HepG2 (cell line): ENCODE results near the gene EIF4EBP3. TPM values are rescaled to one million over a fixed set of nuclear protein-coding genes. Genes with fewer than 3 reads are reported as not detected.

ENCODE experiments used
- ATAC-seq: fragments of 200-7000 bp; cut with Tn5 transposase; 3 replicates; pipeline ENCODE4 v1.9.1; 2020; ENCODE audit warnings: mild to moderate bottlenecking, moderate library complexity
- BruUV-seq: library from RNA; stranded (reverse); fragments of 400-500 nt; replicated peaks from 2 replicates; lab custom pipeline; 2021; lab: Mats Ljungman, UMichigan
- CTCF ChIA-PET: fragments of 300-600 bp; formaldehyde crosslinking; extraction: SDS; loops from one replicate; lab custom pipeline; 2021; ENCODE audit warnings: low total read pairs, inconsistent platforms, low intra/inter-chr PET ratio; lab: Yijun Ruan, JAX
- POLR2A ChIA-PET: fragments of 350-600 bp; sonication (Branson Sonifier 250); formaldehyde crosslinking; loops from one replicate; lab custom pipeline; 2020; ENCODE audit warnings: antibody characterized with exemption, inconsistent platforms; lab: Yijun Ruan, JAX
- DNase-seq: peaks from one replicate; pipeline ENCODE4 v3.0.0-alpha.2; 2015; ENCODE audit warnings: low spot score
- FAIRE-seq: peaks from 3 replicates; lab custom pipeline; 2011; peaks lifted over from hg19 to GRCh38; lab: Jason Lieb, UNC
- H2AFZ ChIP-seq: one replicate; pipeline ENCODE4 v1.6.1; 2011; ENCODE audit warnings: low read length, inconsistent platforms
- H3K27ac ChIP-seq: fragments of 300-600 bp; 3 replicates; pipeline ENCODE4 v1.8.0; 2011; ENCODE audit warnings: mixed run types, mild to moderate bottlenecking, mixed read lengths, low read length, inconsistent platforms; ENCODE audit not compliant: insufficient read depth; ENCODE audit errors: extremely low read length
- H3K27me3 ChIP-seq, 2 experiments: fragments of 200-600 bp in 1 of 2; 2 replicates in 1 of 2; 3 replicates in 1 of 2; pipeline versions ENCODE4 v1.6.0 to v1.8.0; 2011; ENCODE audit warnings: low read length in 2 of 2, mild to moderate bottlenecking in 2 of 2, moderate library complexity in 2 of 2, inconsistent platforms in 1 of 2; ENCODE audit not compliant: insufficient read depth in 2 of 2, control insufficient read depth in 1 of 2
- H3K36me3 ChIP-seq, 2 experiments: fragments of 200-600 bp in 1 of 2; replicated peaks in 1 of 2; 2 replicates in 1 of 2; 3 replicates in 1 of 2; pipeline versions ENCODE4 v1.5.1 to v1.8.0; 2011; ENCODE audit warnings: low read length in 2 of 2, inconsistent platforms in 1 of 2; ENCODE audit not compliant: insufficient read depth in 2 of 2, control insufficient read depth in 1 of 2
- H3K4me1 ChIP-seq: 2 replicates; pipeline ENCODE4 v1.5.1; 2012; ENCODE audit warnings: low read length, inconsistent platforms; ENCODE audit not compliant: insufficient read depth
- H3K4me2 ChIP-seq: 2 replicates; pipeline ENCODE4 v1.6.0; 2011; ENCODE audit warnings: low read depth, low read length, inconsistent platforms
- H3K4me3 ChIP-seq, 3 experiments: fragments of 200-600 bp in 1 of 3; sonication (generic), shearing (Covaris generic) in 1 of 3; replicated peaks in 1 of 3; 2 replicates each; pipeline ENCODE4 v1.5.1; 2011 to 2016; ENCODE audit warnings: low read length in 3 of 3, inconsistent platforms in 2 of 3, low read depth in 2 of 3, mild to moderate bottlenecking in 2 of 3, control low read depth in 1 of 3, mixed read lengths in 1 of 3; ENCODE audit not compliant: insufficient read depth in 1 of 3
- H3K79me2 ChIP-seq: one replicate; pipeline ENCODE4 v1.6.1; 2011; ENCODE audit warnings: low read length, inconsistent platforms; ENCODE audit not compliant: insufficient read depth
- H3K9ac ChIP-seq: 2 replicates; pipeline ENCODE4 v1.6.0; 2011; ENCODE audit warnings: mild to moderate bottlenecking, low read depth, low read length, inconsistent platforms; ENCODE audit not compliant: insufficient read depth
- H3K9me3 ChIP-seq: 2 replicates; pipeline ENCODE4 v1.5.1; 2012; ENCODE audit warnings: mild to moderate bottlenecking, low read length
- H4K20me1 ChIP-seq: 2 replicates; pipeline ENCODE4 v1.6.0; 2011; ENCODE audit warnings: inconsistent platforms, mild to moderate bottlenecking, low read length, moderate library complexity; ENCODE audit not compliant: insufficient read depth
- AGO1 ChIP-seq: fragments of 200-400 bp; formaldehyde crosslinking; IDR thresholded peaks from 2 replicates; pipeline ENCODE4 v1.6.1; 2017; ENCODE audit warnings: mild to moderate bottlenecking, low read depth, low read length, moderate library complexity; ENCODE audit not compliant: poor library complexity, severe bottlenecking
- ASH2L ChIP-seq: fragments of 300-600, 200-600 bp; sonication (generic); IDR thresholded peaks from 2 replicates; pipeline ENCODE4 v1.7.0; 2017; ENCODE audit warnings: low read depth, mild to moderate bottlenecking, moderate library complexity, mixed read lengths, low read length; ENCODE audit not compliant: insufficient read length
- ATRX ChIP-seq: sonication (generic); formaldehyde crosslinking; IDR thresholded peaks from 2 replicates; pipeline ENCODE4 v1.4.0; 2020; ENCODE audit warnings: missing genetic modification reagents, borderline replicate concordance
- GLI4 ChIP-seq: sonication (generic); formaldehyde crosslinking; IDR thresholded peaks from 2 replicates; pipeline ENCODE4 v1.5.1; 2020; ENCODE audit warnings: missing genetic modification reagents, mild to moderate bottlenecking, moderate library complexity, borderline replicate concordance
- MEIS1 ChIP-seq: sonication (generic); formaldehyde crosslinking; IDR thresholded peaks from 2 replicates; pipeline ENCODE4 v1.9.0; 2021; ENCODE audit warnings: mild to moderate bottlenecking, missing genetic modification reagents, moderate library complexity, borderline replicate concordance
- NR1H2 ChIP-seq: sonication (generic); formaldehyde crosslinking; IDR thresholded peaks from 2 replicates; pipeline ENCODE4 v1.8.1; 2022; ENCODE audit warnings: low read depth, missing genetic modification reagents, borderline replicate concordance
- THRA ChIP-seq: sonication (generic); formaldehyde crosslinking; IDR thresholded peaks from 2 replicates; pipeline ENCODE4 v1.4.0; 2020; ENCODE audit warnings: missing genetic modification reagents, borderline replicate concordance
- TSC22D2 ChIP-seq: sonication (generic); formaldehyde crosslinking; IDR thresholded peaks from 2 replicates; pipeline ENCODE4 v1.5.1; 2020; ENCODE audit warnings: missing genetic modification reagents, mild to moderate bottlenecking, borderline replicate concordance
- ZSCAN31 ChIP-seq: sonication (generic); formaldehyde crosslinking; IDR thresholded peaks from 2 replicates; pipeline ENCODE4 v1.5.0; 2020; ENCODE audit warnings: low read depth, mild to moderate bottlenecking, missing genetic modification reagents
- WGBS: methylation state at CpG from one replicate; pipeline ENCODE4 v1.1.6; 2017; ENCODE audit warnings: low lambda C conversion rate; 5-methylcytosine and 5-hydroxymethylcytosine counted together
- in situ Hi-C: cut with HindIII; loops from 2 replicates; pipeline ENCODE4 v1.10.0; 2017; ENCODE audit warnings: low pct_unique_long_range_greater_than_20kb; ENCODE audit not compliant: extremely low pct_ligation_motif_present
- intact Hi-C: fragments of 100-400 bp; cut with micrococcal nuclease; formaldehyde crosslinking; loops from one replicate; pipeline ENCODE4 v1.10.0; 2022; ENCODE audit not compliant: unreplicated experiment
- polyA plus RNA-seq, 8 experiments: library from polyadenylated mRNA; depleted of rRNA in 3 of 8; stranded (reverse) in 7 of 8; unstranded in 1 of 8; fragments of >200 nt; fragmentation: Illumina TruSeq in 4 of 8; extraction: Trizol in 4 of 8; gene quantifications; 2 replicates each; pipeline versions ENCODE4 v1.2.1 to v1.2.3, GENCODE V29; 2011 to 2016; ENCODE audit warnings: low read depth in 4 of 8, missing spikeins in 1 of 8, mixed read lengths in 1 of 8; ENCODE audit not compliant: insufficient read depth in 1 of 8
- total RNA-seq, 5 experiments: library from RNA; depleted of rRNA; stranded (reverse); fragments of >200 nt; fragmentation: Illumina TruSeq; extraction: Trizol; gene quantifications; 2 replicates each; pipeline ENCODE4 v1.2.3, GENCODE V29; 2016; ENCODE audit warnings: low read depth in 1 of 5
- TF ChIP-seq, protein P1 (sequence below): sonication (generic); formaldehyde crosslinking; IDR thresholded peaks from 2 replicates; pipeline ENCODE4 v1.4.0; 2020; ENCODE audit warnings: missing genetic modification reagents
- TF ChIP-seq, protein P2 (sequence below): sonication (generic); formaldehyde crosslinking; IDR thresholded peaks from 2 replicates; pipeline ENCODE4 v1.4.0; 2020; ENCODE audit warnings: low read depth, mild to moderate bottlenecking, missing genetic modification reagents
- TF ChIP-seq, protein P3 (sequence below): sonication (generic); formaldehyde crosslinking; IDR thresholded peaks from 2 replicates; pipeline ENCODE4 v1.4.0; 2020; ENCODE audit warnings: missing genetic modification reagents

Gene EIF4EBP3
- total and polyA plus RNA-seq, 2 of the 13 experiments (the other 11 are each of a cell fraction or from before 2014, with no cell fraction given): 0.61 to 1.7 TPM

GRCh38 chr5:140566665-140567064 is 19.2 kb downstream of the EIF4EBP3 start:
- peaks cover 0 to 5% of the 10 kb centered on the region in 2 experiments; a peak in 1 of 5 replicates for H3K27me3 ChIP-seq
- no peaks in the 10 kb centered on the region for H4K20me1 ChIP-seq
- no peak overlapping the region for H2AFZ ChIP-seq
- no peak overlapping the region for H3K4me3 ChIP-seq
- no peaks in the 10 kb centered on the region for H3K36me3 ChIP-seq
- CTCF ChIA-PET: no interaction called here
- FAIRE-seq (no peak), DNase-seq (no peak), ATAC-seq (no peak)
- 64% methylated on average over 4 of the region's 5 CpGs for WGBS
- no peak overlapping the region for H3K9ac ChIP-seq
- H3K4me2 ChIP-seq: no peak overlapping the region
- intact Hi-C loops (no loop called here), in situ Hi-C loops (loop anchor here (10.0 kb wide), 1 partner anchor 158 kb away; no protein-coding TSS in a partner anchor)
- no TSS peak for BruUV-seq
- no peaks in the 10 kb centered on the region for H3K79me2 ChIP-seq
- H3K4me1 ChIP-seq: peaks cover 25% of the 10 kb centered on the region
- no peaks in the 10 kb centered on the region for H3K9me3 ChIP-seq
- POLR2A ChIA-PET: interaction anchor here (2.5 kb wide), 1 partner anchor 9 kb away, joined by 7 read pairs; the partner anchor contains the start of gene SRA1
- no peak overlapping the region for H3K27ac ChIP-seq
- TF ChIP-seq, protein P1, sequence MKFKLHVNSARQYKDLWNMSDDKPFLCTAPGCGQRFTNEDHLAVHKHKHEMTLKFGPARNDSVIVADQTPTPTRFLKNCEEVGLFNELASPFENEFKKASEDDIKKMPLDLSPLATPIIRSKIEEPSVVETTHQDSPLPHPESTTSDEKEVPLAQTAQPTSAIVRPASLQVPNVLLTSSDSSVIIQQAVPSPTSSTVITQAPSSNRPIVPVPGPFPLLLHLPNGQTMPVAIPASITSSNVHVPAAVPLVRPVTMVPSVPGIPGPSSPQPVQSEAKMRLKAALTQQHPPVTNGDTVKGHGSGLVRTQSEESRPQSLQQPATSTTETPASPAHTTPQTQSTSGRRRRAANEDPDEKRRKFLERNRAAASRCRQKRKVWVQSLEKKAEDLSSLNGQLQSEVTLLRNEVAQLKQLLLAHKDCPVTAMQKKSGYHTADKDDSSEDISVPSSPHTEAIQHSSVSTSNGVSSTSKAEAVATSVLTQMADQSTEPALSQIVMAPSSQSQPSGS: no peak
- TF ChIP-seq, protein P2, sequence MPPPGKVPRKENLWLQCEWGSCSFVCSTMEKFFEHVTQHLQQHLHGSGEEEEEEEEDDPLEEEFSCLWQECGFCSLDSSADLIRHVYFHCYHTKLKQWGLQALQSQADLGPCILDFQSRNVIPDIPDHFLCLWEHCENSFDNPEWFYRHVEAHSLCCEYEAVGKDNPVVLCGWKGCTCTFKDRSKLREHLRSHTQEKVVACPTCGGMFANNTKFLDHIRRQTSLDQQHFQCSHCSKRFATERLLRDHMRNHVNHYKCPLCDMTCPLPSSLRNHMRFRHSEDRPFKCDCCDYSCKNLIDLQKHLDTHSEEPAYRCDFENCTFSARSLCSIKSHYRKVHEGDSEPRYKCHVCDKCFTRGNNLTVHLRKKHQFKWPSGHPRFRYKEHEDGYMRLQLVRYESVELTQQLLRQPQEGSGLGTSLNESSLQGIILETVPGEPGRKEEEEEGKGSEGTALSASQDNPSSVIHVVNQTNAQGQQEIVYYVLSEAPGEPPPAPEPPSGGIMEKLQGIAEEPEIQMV (CRISPR knock-in tag): no peak
- TF ChIP-seq GLI4 (CRISPR knock-in tag) (no peak), TSC22D2 (no peak), MEIS1 (CRISPR knock-in tag) (no peak), ASH2L (no peak), NR1H2 (CRISPR knock-in tag) (no peak), ZSCAN31 (CRISPR knock-in tag) (no peak), THRA (no peak), ATRX (CRISPR knock-in tag) (no peak), AGO1 (no peak)
- TF ChIP-seq, protein P3, sequence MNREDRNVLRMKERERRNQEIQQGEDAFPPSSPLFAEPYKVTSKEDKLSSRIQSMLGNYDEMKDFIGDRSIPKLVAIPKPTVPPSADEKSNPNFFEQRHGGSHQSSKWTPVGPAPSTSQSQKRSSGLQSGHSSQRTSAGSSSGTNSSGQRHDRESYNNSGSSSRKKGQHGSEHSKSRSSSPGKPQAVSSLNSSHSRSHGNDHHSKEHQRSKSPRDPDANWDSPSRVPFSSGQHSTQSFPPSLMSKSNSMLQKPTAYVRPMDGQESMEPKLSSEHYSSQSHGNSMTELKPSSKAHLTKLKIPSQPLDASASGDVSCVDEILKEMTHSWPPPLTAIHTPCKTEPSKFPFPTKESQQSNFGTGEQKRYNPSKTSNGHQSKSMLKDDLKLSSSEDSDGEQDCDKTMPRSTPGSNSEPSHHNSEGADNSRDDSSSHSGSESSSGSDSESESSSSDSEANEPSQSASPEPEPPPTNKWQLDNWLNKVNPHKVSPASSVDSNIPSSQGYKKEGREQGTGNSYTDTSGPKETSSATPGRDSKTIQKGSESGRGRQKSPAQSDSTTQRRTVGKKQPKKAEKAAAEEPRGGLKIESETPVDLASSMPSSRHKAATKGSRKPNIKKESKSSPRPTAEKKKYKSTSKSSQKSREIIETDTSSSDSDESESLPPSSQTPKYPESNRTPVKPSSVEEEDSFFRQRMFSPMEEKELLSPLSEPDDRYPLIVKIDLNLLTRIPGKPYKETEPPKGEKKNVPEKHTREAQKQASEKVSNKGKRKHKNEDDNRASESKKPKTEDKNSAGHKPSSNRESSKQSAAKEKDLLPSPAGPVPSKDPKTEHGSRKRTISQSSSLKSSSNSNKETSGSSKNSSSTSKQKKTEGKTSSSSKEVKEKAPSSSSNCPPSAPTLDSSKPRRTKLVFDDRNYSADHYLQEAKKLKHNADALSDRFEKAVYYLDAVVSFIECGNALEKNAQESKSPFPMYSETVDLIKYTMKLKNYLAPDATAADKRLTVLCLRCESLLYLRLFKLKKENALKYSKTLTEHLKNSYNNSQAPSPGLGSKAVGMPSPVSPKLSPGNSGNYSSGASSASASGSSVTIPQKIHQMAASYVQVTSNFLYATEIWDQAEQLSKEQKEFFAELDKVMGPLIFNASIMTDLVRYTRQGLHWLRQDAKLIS: no peak
